Stomach (tissue), 4 donors: ENCODE measurements around the gene GPC5.

Experiments used
- POLR2A ChIP-seq, 4 donors: fragments of 450-650 bp; IDR thresholded peaks; one replicate each; pipeline ENCODE4 v1.6.1; 2016; ENCODE audit warnings: antibody characterized with exemption in 4 of 4, control low read depth in 2 of 4, mild to moderate bottlenecking in 1 of 4, moderate library complexity in 1 of 4
- TF ChIP-seq, protein P1 (sequence below), 7 experiments: fragments of 450-650 bp in 4 of 7; fragments of 200-600 bp in 3 of 7; sonication (generic) in 3 of 7; IDR thresholded peaks; one replicate each; pipeline ENCODE4 v1.5.1; 2016 to 2019; ENCODE audit warnings: antibody characterized with exemption in 7 of 7, control low read depth in 2 of 7, mild to moderate bottlenecking in 1 of 7

DNA sequence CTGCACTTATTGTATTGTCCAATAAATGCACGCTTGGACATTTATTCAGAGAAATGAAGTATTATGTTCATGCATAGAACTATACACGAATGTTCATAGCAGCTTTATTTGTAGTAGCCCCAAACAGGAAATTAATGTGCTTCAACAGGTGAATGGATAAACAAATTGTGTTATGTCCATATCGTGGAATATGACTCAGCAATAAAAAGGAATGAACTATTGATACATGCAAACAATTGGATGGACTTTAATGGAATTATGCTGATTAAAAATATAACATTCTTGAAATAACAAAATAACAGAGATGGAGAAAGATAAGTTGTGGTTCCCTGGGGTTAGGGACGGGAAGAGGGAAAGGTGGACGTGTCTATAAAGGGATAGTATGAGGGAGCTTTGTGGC is 65.9 kb downstream of the GPC5 start:
- TF ChIP-seq, protein P1, sequence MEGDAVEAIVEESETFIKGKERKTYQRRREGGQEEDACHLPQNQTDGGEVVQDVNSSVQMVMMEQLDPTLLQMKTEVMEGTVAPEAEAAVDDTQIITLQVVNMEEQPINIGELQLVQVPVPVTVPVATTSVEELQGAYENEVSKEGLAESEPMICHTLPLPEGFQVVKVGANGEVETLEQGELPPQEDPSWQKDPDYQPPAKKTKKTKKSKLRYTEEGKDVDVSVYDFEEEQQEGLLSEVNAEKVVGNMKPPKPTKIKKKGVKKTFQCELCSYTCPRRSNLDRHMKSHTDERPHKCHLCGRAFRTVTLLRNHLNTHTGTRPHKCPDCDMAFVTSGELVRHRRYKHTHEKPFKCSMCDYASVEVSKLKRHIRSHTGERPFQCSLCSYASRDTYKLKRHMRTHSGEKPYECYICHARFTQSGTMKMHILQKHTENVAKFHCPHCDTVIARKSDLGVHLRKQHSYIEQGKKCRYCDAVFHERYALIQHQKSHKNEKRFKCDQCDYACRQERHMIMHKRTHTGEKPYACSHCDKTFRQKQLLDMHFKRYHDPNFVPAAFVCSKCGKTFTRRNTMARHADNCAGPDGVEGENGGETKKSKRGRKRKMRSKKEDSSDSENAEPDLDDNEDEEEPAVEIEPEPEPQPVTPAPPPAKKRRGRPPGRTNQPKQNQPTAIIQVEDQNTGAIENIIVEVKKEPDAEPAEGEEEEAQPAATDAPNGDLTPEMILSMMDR (IDR thresholded peaks at IDR 0.05), result no peak
- no peak for TF ChIP-seq POLR2A (IDR thresholded peaks at IDR 0.05)
